Embryonic facial prominence (tissue), 1 donor: ENCODE data around the gene DNAJC5.
"Not testable (repeated sequence)": the region's sequence is repeated elsewhere in the genome, so short reads cannot be mapped to it uniquely, and the experiment has no call there.

Source experiments
- DNase-seq: peaks from one replicate; pipeline ENCODE4 v3.0.0-alpha.2; 2016; ENCODE audit errors: extremely low spot score

The DNAJC5 gene

GRCh38 chr20:63861365-63861934 lies 33.5 kb upstream of the DNAJC5 start, which contains the start of gene ABHD16B:
Gene ABHD16B (plus strand): TSS chr20:63861498. CDS start chr20:63861541, 43 bp downstream.
- DNase-seq, result no peak

GRCh38 chr20:63861981-63862901 lies 32.7 kb upstream of the DNAJC5 start:
- DNase-seq, result no peak

- no peak for DNase-seq
These were observed 31.7 kb upstream of the DNAJC5 start for GRCh38 chr20:63863021-63863797.

- DNase-seq, result no peak
These were observed 31.0 kb upstream of the DNAJC5 start for GRCh38 chr20:63863798-63864544.

DNA sequence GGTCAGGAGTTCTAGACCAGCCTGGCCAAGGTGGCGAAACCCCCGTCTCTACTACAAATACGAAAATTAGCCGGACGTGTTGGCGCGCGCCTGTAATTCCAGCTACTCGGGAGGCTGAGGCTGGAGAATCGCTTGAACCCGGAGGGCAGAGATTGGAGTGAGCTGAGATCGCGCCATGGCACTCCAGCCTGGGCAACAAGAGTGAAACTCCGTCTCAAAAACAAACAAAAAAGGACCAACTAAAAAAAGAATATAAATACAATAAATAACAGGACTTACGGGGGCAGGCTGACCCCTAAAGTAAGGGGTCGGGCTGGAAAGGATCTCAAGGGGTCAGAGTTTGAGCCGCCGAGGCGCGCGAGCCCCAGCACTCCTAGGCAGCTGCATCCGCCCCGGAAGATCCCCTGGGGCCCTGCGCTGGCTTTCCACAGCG lies 30.4 kb upstream of the DNAJC5 start:
- DNase-seq, result no peak

DNA sequence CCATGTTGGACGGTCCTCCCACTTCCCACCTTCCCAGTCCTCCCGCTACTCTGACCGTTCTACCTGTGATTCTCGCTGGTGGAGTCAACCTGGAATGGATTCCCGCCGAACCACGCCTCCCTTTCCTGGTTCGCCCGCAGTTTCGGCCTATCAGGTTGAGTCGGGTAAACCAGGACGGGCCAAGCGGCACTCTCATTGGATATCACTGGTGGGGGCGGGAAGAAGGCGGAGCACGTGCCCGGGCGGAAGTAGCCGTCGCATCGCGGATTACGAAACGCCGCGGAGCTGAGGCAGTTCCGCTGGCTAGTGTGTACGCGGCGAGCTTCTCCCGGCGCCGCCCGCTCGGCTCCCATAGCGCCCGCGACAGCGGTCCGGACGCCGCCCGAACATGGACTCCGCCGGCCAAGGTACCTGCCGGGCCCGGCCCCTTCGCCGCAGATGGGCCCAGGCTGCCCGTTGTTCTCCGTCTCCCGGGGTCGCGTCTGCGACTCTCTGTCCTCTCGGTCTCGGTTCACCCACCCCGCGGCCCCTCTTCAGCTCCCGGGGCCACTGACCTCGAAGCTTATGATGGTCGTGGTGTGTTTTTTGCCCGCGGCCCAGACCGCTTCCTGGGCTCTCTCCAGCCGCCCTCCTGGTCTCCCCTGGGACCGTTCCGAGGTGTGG lies 29.8 kb upstream of the DNAJC5 start, which contains the start of gene TPD52L2:
Gene TPD52L2, plus strand, starts transcription at position 293 of the 663 bp plus-strand sequence. Its CDS starts 96 bp downstream, at position 389.
- DNase-seq, result peak; percentile 96

GRCh38 chr20:63867042-63867441 lies 27.9 kb upstream of the DNAJC5 start:
- not testable (repeated sequence) for DNase-seq

- no peak for DNase-seq
These were observed 26.7 kb upstream of the DNAJC5 start for GRCh38 chr20:63868264-63868663.

- DNase-seq, result no peak
These were observed 21.4 kb upstream of the DNAJC5 start for GRCh38 chr20:63873477-63873971.

DNA sequence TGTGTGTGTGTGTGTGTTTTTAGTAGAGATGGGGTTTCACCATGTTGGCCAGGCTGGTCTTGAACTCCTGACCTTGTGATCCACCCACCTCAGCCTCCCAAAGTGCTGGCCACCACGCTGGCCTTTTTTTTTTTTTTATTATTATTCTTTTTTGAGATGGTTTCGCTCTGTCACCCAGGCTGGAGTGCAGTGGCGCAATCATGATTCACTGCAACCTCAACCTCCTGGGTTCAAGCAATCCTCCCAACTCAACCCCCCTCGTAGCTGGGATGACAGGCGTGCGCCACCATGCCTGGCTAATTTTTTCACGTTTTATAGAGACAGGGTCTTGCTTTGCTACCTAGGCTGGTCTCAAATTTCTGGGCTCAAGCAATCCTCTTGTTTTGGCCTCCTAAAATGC lies 20.7 kb upstream of the DNAJC5 start:
- DNase-seq, result not testable (repeated sequence)

- DNase-seq, result no peak
These were observed 18.4 kb upstream of the DNAJC5 start for GRCh38 chr20:63876489-63877036.

- no peak for DNase-seq
These were observed 17.0 kb upstream of the DNAJC5 start for GRCh38 chr20:63877755-63878470.

GRCh38 chr20:63878899-63879663 lies 15.8 kb upstream of the DNAJC5 start:
- DNase-seq, result no peak

DNA sequence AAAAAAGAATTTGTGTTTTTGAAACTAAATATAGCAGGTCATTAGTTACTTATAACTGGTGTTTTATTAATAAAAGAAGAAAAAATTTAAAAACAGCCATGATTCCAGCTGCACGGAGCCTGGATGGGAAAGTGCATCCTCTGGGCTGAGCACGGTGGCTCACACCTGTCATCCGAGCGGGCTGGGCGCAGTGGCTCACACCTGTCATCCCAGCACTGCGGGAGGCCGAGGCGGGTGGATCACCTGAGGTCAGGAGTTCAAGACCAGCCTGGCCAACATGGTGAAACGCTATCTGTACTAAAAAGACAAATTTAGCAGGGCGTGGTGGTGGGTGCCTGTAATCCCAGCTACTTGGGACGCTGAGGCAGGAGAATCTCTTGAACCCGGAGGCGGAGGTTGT lies 14.0 kb upstream of the DNAJC5 start:
- not testable (repeated sequence) for DNase-seq

DNA sequence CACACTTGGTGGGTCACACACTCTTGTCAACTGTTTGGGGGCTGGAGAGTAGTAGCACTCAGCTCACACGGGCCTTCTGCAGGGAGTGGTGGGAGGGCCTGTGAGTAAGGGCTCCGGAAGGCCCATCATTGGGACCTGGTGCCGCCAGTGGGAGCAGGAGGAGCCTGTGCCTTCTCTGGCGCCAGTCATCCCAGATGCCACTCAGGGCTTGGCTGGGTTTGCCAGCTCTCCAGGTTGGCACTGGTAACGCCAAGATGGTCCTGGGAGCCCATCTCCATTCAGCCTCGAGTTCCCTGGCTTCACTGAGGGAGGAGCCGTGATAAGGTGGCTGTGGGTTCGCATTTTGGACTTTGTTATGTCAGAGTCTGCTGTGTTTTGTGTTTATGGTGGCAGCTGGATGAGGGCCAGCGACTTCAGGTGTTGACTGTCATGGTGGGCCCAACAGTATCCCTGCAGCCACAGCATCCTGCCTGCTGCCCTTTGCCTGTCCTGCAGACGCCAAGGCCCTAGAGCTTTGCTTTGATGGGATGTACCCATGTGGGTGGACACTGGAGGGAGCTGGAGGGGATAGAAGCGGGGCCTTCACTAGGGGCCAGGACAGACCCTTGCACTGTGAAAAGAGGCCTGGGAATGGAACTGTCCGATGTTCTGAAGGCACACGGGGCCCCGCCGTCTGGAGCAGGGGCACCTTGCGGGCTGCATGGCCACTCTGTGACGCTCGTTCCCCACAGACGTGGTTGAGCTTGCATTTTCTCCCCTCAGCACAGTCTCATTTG lies 13.3 kb upstream of the DNAJC5 start:
- DNase-seq, result no peak

- DNase-seq, result no peak
These were observed 12.4 kb upstream of the DNAJC5 start for GRCh38 chr20:63882257-63883200.

DNA sequence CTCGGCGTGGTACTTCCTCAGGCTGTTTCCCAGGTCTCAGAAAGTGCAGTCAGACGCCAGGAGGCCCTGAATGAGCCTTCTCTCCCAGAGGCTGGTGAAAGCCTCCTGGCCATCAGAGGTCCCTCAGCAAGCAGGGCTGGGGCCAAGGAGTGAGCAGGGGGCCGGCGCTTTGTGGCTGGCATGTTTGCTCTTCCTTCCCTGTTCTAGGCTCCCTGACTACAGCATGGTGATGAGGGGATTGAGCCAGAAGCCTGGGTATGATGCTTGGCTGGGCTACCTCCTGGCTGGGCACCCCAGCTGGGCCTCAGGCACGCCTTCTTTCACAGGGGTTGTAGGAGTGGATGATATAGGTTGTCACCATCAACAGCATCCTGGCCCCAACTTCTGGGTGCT lies 11.7 kb upstream of the DNAJC5 start:
- DNase-seq, result no peak
